ENCODE measurements around the gene RYR3.
"Not testable (repeated sequence)": the region's sequence is repeated elsewhere in the genome, so short reads cannot be mapped to it uniquely, and the experiment has no call there.

RYR3 gene

GRCh38 chr15:33561967-33562366 is 251.2 kb downstream of the RYR3 start:
- TF ChIP-seq POLR2AphosphoS5 (IDR thresholded peaks at IDR 0.05; ENCODE audit: low read depth, low read length) = no peak
- no peak for TF ChIP-seq TAF1 (IDR thresholded peaks at IDR 0.05; ENCODE audit: borderline replicate concordance, low read depth, low read length)
- TF ChIP-seq POLR2A (IDR thresholded peaks at IDR 0.05; ENCODE audit: low read depth, low read length) = no peak
- DNase-seq (ENCODE audit: insufficient read length) (no peak), FAIRE-seq (no peak)

GRCh38 chr15:33565094-33565493 is 254.3 kb downstream of the RYR3 start:
- FAIRE-seq (no peak), DNase-seq (ENCODE audit: insufficient read length) (no peak)
- TF ChIP-seq POLR2A (IDR thresholded peaks at IDR 0.05; ENCODE audit: low read depth, low read length) (no peak), TAF1 (IDR thresholded peaks at IDR 0.05; ENCODE audit: borderline replicate concordance, low read depth, low read length) (no peak), POLR2AphosphoS5 (IDR thresholded peaks at IDR 0.05; ENCODE audit: low read depth, low read length) (no peak)

GRCh38 chr15:33567652-33568051 is 256.9 kb downstream of the RYR3 start:
- no peak for DNase-seq (ENCODE audit: insufficient read length)
- no peak for FAIRE-seq
- TF ChIP-seq TAF1 (IDR thresholded peaks at IDR 0.05; ENCODE audit: borderline replicate concordance, low read depth, low read length) (no peak), POLR2A (IDR thresholded peaks at IDR 0.05; ENCODE audit: low read depth, low read length) (no peak), POLR2AphosphoS5 (IDR thresholded peaks at IDR 0.05; ENCODE audit: low read depth, low read length) (no peak)

GRCh38 chr15:33569036-33569435 is 258.3 kb downstream of the RYR3 start:
- FAIRE-seq = no peak
- TF ChIP-seq POLR2A (IDR thresholded peaks at IDR 0.05; ENCODE audit: low read depth, low read length) = no peak
- TF ChIP-seq POLR2AphosphoS5 (IDR thresholded peaks at IDR 0.05; ENCODE audit: low read depth, low read length) = no peak

GRCh38 chr15:33577911-33578310 is 267.1 kb downstream of the RYR3 start:
- not testable (repeated sequence) for FAIRE-seq; DNase-seq (ENCODE audit: insufficient read length)

More at GRCh38 chr15:33569036-33569435, 258.3 kb downstream of the RYR3 start:
- no peak for DNase-seq (ENCODE audit: insufficient read length)

GRCh38 chr15:33580526-33580925 is 269.8 kb downstream of the RYR3 start:
- FAIRE-seq (no peak), DNase-seq (ENCODE audit: insufficient read length) (no peak)
- no peak for TF ChIP-seq POLR2A (IDR thresholded peaks at IDR 0.05; ENCODE audit: low read depth, low read length)
- no peak for TF ChIP-seq POLR2AphosphoS5 (IDR thresholded peaks at IDR 0.05; ENCODE audit: low read depth, low read length)
- TF ChIP-seq TAF1 (IDR thresholded peaks at IDR 0.05; ENCODE audit: borderline replicate concordance, low read depth, low read length) = no peak

- DNase-seq (ENCODE audit: insufficient read length) (no peak), FAIRE-seq (no peak)
- TF ChIP-seq POLR2AphosphoS5 (IDR thresholded peaks at IDR 0.05; ENCODE audit: low read depth, low read length) = no peak
- TF ChIP-seq POLR2A (IDR thresholded peaks at IDR 0.05; ENCODE audit: low read depth, low read length) = no peak
- TF ChIP-seq TAF1 (IDR thresholded peaks at IDR 0.05; ENCODE audit: borderline replicate concordance, low read depth, low read length) = no peak
Observed at GRCh38 chr15:33581032-33581431, 270.3 kb downstream of the RYR3 start.

- DNase-seq (ENCODE audit: insufficient read length) (no peak), FAIRE-seq (no peak)
- TF ChIP-seq POLR2AphosphoS5 (IDR thresholded peaks at IDR 0.05; ENCODE audit: low read depth, low read length) (no peak), POLR2A (IDR thresholded peaks at IDR 0.05; ENCODE audit: low read depth, low read length) (no peak), TAF1 (IDR thresholded peaks at IDR 0.05; ENCODE audit: borderline replicate concordance, low read depth, low read length) (no peak)
Observed at GRCh38 chr15:33584797-33585196, 274.0 kb downstream of the RYR3 start.

GRCh38 chr15:33586786-33587697 is 276.3 kb downstream of the RYR3 start:
- DNase-seq (ENCODE audit: insufficient read length) (no peak), FAIRE-seq (no peak)
- TF ChIP-seq TAF1 (IDR thresholded peaks at IDR 0.05; ENCODE audit: borderline replicate concordance, low read depth, low read length) (no peak), POLR2A (IDR thresholded peaks at IDR 0.05; ENCODE audit: low read depth, low read length) (no peak)

- no peak for TF ChIP-seq TAF1 (IDR thresholded peaks at IDR 0.05; ENCODE audit: borderline replicate concordance, low read depth, low read length)
- TF ChIP-seq POLR2A (IDR thresholded peaks at IDR 0.05; ENCODE audit: low read depth, low read length) = no peak
- TF ChIP-seq POLR2AphosphoS5 (IDR thresholded peaks at IDR 0.05; ENCODE audit: low read depth, low read length) = no peak
- DNase-seq (ENCODE audit: insufficient read length) = no peak
- no peak for FAIRE-seq
Observed at GRCh38 chr15:33587773-33588172, 277.0 kb downstream of the RYR3 start.

- DNase-seq (ENCODE audit: insufficient read length) (no peak), FAIRE-seq (no peak)
- no peak for TF ChIP-seq TAF1 (IDR thresholded peaks at IDR 0.05; ENCODE audit: borderline replicate concordance, low read depth, low read length)
- no peak for TF ChIP-seq POLR2AphosphoS5 (IDR thresholded peaks at IDR 0.05; ENCODE audit: low read depth, low read length)
- no peak for TF ChIP-seq POLR2A (IDR thresholded peaks at IDR 0.05; ENCODE audit: low read depth, low read length)
Observed at GRCh38 chr15:33592864-33593263, 282.1 kb downstream of the RYR3 start.

- FAIRE-seq; DNase-seq (ENCODE audit: insufficient read length): not testable (repeated sequence)
Observed at GRCh38 chr15:33598382-33598781, 287.6 kb downstream of the RYR3 start.

GRCh38 chr15:33600212-33600611 is 289.4 kb downstream of the RYR3 start:
- DNase-seq (ENCODE audit: insufficient read length) = no peak
- TF ChIP-seq POLR2AphosphoS5 (IDR thresholded peaks at IDR 0.05; ENCODE audit: low read depth, low read length) = no peak
- no peak for TF ChIP-seq POLR2A (IDR thresholded peaks at IDR 0.05; ENCODE audit: low read depth, low read length)
- no peak for TF ChIP-seq TAF1 (IDR thresholded peaks at IDR 0.05; ENCODE audit: borderline replicate concordance, low read depth, low read length)
- FAIRE-seq = no peak
